Stimulated activated CD8-positive, alpha-beta memory T cell treated with anti-CD3 and anti-CD28 coated beads, Interleukin-7, amount 100 ng/mL, for 4 hours (primary cell): ENCODE data around the gene ZNF474.

Experiments used
- DNase-seq, 2 donors: peaks; one replicate each; pipeline ENCODE4 v3.0.0-alpha.2; 2020; ENCODE audit warnings: low read depth in 2 of 2

Gene ZNF474

DNA sequence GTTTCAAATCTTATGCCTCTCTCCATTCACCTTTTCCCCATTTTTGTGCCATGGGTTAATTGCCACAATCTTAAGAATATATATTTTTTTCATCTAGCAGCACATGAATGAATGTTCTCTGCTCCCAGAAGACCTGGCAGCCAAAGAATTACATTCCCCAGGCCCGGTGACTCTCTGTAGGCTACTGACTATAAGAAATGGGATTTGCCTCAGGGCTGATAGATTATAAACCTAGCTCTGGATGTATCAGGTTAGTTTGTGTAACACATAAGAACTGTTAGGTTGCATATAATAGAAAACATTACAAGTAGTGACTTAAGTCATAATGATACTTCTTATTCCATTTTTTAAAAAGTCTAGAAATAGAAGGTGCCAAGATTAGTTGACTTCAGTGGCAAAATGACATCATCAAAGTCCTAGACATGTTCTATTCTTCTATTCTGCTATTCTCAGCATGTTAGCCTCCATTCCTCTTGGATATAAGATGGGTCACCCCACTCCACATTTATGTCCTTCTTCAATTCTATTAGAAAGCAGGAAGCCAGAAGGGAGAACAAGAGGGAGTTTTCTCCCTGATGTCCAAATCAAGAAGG, 10.9 kb upstream of the ZNF474 start:
- no peak for DNase-seq

DNA sequence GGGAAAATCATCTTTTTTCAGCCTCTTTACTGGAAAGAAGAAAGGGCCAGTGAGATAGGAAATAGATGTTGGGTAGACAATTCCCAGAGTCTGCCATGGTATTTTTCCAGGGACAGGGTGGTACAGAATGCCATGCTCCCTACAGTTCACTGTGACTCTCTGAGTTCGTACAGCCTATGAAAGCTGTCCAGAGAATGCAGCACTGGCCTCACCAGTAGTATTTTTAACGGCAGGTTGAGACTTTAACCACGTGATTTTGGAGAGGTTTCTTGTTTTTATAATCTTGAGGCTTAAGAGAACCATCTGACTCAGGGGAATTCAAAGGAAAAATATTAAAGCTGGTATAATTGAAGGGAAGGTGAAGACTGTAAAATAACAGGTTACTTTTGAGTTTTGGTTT, 10.1 kb upstream of the ZNF474 start:
- DNase-seq = no peak

DNA sequence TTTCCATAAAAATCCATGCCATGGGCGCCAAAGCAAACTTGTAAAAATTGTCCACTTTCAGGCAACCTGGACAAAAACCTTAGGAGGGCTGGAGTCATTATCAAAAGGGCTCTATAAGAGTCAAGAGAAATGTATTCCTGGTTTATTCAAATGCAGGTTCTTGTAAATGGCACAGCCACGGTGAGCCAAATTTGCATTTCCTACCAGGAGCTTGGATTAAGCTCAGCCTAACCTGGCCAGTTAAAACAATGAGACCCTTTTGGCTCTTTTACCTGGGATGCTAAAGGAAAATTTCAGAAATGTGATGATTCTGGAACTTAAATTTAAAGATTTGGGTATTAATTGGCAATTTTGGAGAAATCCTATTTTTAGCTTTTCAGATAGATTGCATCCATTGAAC, 8.9 kb upstream of the ZNF474 start:
- DNase-seq = no peak

DNA sequence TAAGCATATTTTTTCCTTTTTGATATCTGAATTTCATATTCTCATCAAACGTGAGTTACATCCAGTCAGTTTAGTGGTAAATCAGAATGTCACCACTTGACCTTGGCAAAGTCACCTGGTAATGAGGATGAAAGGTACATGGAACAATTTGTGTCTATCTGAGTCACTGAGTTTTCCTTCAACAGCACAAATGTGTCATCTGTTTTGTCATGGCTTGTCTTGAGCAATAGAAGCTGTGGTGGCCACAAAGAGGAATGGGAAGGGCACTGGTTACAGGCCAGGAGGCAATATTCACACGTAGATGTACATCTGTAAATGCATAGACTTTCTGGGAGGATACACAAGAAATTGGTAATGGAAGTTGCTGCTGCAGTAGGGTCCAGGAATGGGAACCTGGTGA, 8.4 kb upstream of the ZNF474 start:
- no peak for DNase-seq

DNA sequence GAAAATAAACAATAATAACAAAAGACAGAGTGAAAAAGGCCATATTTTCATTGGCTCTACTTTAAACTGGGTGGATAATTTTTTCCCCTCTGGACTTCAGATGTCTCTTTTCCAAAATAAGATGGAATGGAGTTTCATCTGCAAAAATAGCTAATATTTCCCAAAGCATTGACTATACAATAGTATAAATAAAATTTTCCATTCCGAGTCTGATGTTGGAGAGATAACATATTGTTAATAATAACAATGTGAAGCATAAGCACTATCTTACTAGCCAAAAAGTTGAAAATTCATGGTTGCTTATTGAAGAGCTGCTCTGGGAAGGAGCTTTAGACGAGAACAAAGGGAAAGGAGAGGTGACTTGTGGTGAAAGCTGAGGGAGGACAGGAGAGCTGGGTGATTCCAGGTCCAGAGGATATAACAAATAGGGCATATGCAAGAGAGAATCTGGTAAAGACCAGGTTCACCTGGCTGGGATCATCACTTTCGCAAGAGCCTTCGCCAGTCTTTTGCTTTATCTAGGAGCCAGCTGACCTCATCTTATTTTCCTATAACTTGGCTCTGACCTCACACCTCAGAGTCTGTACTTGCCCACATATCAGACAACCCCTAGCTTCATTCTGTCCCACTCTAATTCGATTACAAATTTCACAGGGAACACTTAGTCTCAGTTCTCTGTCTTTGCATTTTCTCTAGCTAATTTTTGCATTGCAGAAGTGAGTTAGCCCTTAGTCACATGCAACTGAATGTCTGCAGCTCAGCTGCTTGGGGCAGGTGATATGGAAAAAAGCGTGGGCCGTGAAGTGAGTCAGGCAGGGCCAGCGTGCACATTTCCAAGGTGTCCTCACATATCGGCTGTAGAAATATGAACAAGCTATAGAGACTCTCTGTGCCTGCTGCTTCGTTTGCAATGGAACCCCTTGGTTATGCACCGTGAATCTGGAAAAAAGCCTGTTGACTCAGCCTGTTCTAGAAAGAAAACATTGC, 7.6 kb upstream of the ZNF474 start:
- DNase-seq = no peak

DNA sequence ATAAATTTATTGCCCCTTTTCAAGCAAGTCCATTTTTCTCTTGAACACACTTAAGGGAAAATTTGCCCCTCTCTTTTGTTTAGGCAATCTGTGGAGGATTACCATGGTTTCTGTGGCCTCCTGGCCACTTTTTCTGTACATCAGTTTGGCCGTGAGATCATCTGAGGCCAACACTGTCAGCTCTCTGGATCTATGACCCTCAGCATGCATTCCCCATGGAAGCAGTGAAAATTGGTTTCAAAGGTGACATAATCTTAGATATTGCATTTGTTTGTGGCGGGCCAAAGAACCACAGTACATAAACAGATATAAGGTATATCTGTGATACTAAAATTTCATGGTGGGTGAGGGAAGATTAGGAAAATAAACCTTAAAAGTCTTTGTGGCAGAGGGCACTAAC, 4.6 kb upstream of the ZNF474 start:
- DNase-seq = no peak

GRCh38 chr5:122126177-122126755, 3.1 kb upstream of the ZNF474 start:
- DNase-seq = no peak

DNA sequence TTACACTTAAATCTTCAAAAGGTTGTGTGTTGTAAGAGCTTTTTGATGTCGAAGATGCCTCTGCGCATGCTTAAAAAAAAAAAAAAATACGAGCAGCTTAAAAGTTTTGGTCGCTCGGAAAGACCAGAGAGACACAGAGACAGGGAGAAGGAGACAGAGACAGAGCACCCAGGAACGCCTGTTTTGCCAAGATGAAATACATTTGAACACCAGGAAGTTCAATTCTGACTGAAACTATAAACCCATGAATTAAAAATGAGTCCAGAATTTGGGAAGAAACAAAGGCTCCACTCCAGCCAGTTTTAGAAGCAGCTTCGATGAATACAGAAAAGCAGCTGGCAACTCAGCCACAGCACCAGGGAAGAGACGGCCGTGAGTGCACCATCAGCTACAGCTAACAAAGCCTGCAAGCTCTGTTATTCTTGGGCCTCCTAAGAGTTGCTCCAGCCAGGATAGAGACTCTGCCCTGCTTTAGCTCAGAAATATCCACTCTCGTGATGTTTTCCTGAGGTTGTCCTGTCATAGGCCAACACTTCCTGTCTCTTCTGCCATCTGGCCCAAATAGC, 2.5 kb upstream of the ZNF474 start:
- no peak for DNase-seq

GRCh38 chr5:122130152-122130551, 806 bp downstream of the ZNF474 start:
- DNase-seq = no peak

- no peak for DNase-seq
Measured at GRCh38 chr5:122137702-122138101, 8.4 kb downstream of the ZNF474 start.

- no peak for DNase-seq
Measured at GRCh38 chr5:122138356-122138755, 9.0 kb downstream of the ZNF474 start.

DNA sequence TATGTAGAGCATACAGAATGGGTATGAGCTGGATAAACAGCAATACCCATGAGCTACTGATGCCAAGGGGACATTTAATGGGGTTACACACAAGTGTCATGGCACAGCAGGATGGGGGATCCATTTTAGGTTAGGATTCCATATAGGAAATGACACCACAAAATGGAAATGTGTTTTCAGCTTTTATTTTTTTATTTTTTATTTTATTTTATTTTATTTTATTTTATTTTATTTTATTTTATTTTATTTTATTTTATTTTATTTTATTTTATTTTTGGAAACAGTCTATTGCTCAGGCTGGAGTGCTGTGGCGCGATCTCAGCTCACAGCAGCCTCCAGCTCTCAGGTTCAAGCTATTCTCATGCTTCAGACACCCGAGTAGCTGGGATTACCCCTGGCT, 11.6 kb downstream of the ZNF474 start:
- DNase-seq = no peak

DNA sequence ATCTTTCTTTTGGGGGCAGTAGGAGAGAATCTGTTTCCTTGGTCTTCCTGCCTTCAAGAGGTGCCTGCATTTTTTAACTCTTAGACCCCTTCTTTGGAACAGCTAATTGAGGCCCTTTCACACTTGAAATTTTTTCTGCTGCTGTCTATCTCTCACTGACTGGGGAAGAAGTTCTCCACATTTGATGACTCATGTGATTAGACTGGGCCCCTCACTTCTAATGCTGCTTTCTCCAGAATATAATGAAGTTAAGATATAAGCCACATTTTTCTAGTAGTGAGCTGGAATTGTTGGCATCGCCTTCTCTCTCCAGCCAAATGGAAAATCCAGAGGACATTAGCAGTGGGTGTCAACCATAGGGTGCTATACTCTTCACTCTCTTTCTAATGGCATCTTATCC, 12.4 kb downstream of the ZNF474 start:
- no peak for DNase-seq

DNA sequence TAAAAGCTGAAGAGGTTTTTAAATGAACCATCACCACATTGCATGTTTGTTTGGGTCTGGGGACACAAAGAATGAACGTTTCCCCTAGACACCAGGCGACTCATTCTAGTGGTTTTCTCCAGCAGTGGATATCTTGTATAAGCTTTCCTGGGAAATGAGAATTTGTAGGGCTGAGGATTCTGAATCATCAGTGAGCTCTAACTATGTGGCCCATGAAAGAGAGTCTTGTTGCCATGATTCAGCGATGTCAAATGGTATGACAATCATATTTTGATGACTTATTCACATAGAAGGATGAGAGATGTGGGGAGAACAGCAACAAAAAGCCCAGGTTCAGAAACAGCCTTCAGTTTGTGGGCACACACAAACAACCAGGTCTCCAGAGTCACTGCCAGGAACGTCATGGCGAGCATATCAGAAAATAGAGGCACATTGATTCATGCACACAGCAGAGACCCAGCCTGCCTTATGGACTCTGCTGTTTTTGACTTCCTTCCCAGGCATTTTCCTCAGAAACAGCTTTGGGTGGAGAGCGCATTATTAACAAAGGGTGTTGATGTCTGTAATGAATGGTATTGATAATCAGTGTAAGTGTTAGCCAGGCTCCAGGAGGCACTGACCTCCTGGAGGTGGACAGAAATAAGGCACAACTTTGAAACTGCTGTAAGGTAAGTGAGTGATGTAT, 13.3 kb downstream of the ZNF474 start:
- DNase-seq = no peak

GRCh38 chr5:122144236-122144635, 14.9 kb downstream of the ZNF474 start:
- no peak for DNase-seq

DNA sequence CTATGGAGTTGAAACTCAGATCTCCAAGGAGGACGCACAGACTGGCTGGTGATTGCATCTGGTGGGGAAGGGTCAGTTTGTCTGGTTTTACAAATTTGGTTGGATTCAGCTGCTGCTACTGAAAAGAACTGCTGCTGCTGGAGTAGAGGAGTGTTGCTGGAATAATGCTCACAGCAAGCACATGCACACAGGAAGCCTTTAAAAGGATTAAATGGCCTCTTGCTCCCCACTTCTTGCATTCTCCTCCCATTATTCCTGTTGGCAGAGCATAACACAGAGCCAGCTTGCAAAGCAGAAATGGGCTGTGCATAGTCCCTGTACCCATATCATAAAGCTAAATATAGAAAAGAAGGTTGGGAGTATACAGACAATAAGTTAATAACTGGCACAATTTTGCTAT, 16.6 kb downstream of the ZNF474 start:
- no peak for DNase-seq

DNA sequence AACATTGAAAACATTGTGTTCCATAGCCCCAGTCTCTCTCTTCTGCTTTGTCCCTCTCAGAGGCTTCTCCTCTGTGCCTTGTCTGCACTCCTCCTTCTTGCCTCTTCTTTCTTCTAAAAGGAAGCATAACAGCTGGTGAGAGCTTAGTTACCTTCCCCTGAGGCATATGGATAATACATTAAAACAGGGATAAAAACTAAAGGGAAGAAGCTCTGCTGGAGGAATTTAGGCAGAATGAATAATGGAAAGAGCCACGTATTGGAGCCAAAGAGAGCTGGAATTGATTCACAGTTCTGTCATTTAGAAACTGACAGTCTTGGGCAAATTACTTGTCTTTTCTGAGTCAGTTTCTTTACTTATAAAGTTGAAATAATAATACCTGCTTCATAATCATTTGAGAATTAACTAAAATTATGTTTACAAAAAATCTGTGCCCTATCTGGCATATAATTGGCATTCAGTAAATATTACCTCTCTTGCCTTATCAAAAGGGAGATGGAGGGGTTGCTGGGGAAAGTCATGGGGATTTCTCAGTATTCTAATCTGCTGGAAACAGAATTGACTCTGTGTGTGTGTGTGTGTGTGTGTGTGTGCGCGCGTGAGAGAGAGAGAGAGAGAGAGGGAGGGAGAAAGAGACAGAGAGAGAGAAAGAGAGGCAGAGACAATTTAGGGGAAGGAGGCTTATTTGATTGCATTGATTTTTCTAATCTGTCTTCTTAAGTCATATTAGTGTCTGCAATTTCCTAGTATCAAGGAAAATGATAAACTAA, 20.2 kb downstream of the ZNF474 start:
- no peak for DNase-seq

- DNase-seq = no peak
Measured at GRCh38 chr5:122150215-122150614, 20.9 kb downstream of the ZNF474 start.

GRCh38 chr5:122151640-122152039, 22.3 kb downstream of the ZNF474 start:
- DNase-seq = no peak

DNA sequence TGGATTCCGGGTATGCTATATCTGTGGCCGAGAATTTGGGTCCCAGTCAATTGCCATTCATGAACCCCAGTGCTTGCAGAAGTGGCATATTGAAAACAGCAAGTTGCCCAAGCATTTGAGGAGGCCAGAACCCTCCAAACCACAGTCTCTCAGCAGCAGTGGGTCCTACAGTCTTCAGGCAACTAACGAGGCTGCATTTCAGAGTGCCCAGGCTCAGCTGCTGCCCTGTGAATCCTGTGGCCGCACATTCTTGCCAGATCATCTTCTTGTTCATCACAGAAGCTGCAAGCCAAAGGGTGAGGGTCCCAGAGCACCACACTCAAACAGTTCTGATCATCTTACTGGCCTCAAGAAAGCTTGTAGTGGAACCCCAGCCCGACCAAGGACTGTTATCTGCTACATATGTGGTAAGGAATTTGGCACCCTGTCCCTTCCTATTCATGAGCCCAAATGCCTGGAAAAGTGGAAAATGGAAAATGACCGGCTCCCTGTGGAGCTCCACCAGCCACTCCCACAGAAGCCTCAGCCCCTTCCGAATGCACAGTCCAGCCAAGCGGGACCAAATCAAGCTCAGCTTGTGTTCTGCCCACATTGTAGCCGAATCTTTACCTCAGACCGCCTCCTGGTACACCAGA, 23.0 kb downstream of the ZNF474 start:
- no peak for DNase-seq

DNA sequence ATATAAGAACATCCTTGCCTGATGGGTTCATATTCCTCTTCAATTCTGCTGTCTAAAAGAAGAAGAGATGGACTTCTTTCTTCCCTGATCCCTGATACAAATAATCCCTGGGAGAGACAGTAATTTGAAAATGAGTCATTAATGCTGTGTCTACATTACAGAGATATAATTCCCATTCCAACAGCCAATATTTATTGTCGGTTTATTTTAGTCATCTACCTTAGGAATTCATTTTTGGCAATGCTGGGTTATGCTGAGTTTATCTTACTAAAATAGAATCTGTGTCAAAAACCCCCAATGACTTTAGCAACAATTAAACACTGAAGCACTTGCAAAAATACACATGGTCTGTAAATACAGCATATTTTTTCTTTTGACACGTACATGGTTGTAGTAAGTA, 23.9 kb downstream of the ZNF474 start:
- DNase-seq = no peak
